GM19324 (cell line): ENCODE data around the gene YTHDF1.

Experiments
- ATAC-seq: cut with Tn5 transposase; IDR thresholded peaks from one replicate; pipeline ENCODE4 v1.9.1; 2021; ENCODE audit warnings: mild to moderate bottlenecking, moderate library complexity; ENCODE audit not compliant: unreplicated experiment, low FRiP score

Gene YTHDF1

GRCh38 chr20:63214514-63214913 lies 1.4 kb downstream of the YTHDF1 start:
- ATAC-seq, result no peak

DNA sequence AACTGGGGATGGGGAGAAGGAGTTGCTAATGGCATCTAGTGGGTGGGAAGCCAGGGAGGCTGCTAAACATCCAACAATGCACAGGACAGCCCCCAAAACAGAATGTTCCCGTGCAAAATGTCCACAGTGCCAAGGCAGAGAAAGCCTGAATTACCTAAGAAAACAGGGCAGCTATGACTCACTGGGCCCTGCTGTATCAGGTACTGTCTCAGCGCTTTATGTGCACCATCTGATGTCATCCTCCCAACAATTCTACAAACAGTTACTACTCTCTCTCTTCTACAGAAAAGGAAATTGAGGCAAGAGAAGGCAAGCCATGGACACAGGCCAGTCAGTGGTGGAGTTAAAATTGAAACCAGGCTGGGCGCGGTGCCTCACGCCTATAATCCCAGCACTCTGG lies 3.1 kb downstream of the YTHDF1 start:
- ATAC-seq, result no peak

DNA sequence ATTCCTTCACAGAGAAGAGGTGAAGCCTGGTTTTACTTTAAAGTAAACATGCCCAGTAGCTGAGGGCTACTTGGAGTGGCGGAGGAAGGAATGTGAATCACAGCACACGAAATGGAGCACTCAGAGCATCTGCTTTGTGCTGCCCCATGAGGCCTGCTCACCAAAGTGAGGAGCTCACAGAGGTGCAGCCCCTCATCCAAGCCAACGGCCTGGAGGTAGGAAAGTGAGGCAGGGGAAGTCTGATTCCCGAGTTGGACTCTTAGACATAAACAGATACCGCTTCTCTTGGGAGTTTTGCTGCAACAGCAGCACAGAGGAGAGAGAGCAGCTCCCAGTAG lies 3.6 kb downstream of the YTHDF1 start:
- ATAC-seq, result no peak

- no peak for ATAC-seq
These were observed 5.8 kb downstream of the YTHDF1 start for GRCh38 chr20:63210011-63210605.

GRCh38 chr20:63208346-63208909 lies 7.5 kb downstream of the YTHDF1 start:
- ATAC-seq, result no peak

DNA sequence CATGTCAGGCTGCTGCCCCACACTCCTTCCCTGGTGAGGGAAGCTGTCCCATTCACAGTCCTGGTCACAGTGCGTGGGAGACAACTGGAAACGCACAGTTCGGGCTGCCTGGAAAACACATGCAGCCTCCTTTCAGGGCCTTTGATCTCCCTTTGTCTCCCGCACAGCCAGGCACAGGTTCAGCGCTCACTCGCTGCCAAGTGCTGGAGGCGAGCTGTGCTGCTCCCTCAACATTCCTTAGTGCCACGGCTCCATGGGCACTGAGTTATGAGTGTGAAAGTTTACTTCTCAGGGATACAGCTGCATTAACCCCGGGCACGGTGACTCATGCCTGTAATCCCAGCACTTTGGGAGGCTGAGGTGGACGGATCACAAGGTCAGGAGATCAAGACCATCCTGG lies 9.1 kb downstream of the YTHDF1 start:
- no peak for ATAC-seq

DNA sequence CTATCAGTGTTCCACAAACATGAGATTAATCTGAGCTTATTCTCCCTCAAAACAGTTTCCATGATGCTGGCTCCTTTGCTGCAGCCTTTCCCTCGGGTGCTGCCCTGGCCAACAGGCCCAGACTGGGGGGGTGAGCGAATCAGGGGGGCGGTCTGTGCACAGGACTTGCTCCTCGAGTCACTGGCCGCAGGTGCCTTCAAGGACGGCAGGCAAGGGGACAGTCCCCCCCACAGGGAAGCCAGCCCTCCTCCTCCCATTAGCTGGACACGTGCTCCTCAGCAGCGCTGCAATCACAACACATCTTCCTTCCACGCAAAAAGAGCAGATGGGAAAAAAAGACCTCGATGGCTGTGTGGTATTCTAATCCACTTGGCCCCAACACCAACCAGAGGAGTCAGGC lies 10.0 kb downstream of the YTHDF1 start:
- no peak for ATAC-seq

DNA sequence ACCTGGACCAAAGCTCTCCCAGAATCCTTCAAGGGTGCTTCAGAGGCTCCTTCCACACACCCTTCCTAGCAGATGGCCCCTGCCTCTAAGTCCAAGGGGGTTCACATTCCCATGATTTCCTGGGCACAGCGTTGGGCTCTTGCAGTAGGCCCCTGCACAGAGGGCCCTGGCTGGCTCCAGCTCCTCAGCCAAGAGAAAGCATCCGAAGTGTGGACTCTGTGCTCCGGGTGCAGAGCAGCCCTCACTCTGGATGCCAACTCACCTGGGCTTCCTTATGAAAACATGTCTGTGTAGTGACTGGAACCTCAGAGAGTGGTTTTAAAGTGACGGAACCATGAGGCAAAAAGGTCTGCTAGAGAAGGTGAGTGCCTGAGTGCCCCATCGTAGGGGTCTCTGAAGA lies 11.6 kb downstream of the YTHDF1 start:
- no peak for ATAC-seq

DNA sequence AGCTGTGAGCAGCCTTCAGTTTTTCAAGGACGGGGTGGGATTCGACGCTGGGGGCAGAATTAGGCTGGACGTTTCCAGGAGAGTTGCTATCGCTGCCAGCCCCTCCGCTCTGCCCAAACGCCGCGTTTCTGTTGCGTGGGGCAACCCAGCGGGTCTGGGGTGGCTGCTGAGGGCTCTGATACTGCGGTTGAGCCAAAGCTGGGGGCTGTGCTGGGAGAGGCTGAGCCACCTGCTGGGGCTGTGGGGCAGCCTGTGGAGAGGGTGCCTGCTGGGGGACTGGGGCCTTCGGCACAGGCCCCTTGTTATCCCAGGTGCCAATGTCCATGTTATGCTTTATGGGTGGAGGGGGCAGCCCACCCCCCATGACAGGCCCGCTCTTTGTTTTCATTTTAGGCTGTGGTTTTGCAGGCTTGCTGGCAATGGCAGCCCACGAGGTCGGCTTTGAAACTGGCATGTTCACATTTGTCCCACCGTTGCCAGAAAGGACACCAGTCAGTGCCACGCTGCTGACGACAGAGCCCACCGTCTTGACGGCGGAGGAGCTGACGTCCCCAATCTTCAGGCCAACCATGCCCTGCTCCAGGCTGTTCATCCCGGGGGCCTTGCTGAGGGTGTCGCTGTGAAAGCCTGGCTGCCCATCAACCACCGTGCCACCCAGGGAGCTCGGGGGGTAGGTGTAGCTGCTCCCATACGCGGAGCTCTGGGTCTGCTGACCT lies 13.0 kb downstream of the YTHDF1 start:
- no peak for ATAC-seq

GRCh38 chr20:63202021-63202420 lies 13.9 kb downstream of the YTHDF1 start:
- no peak for ATAC-seq

DNA sequence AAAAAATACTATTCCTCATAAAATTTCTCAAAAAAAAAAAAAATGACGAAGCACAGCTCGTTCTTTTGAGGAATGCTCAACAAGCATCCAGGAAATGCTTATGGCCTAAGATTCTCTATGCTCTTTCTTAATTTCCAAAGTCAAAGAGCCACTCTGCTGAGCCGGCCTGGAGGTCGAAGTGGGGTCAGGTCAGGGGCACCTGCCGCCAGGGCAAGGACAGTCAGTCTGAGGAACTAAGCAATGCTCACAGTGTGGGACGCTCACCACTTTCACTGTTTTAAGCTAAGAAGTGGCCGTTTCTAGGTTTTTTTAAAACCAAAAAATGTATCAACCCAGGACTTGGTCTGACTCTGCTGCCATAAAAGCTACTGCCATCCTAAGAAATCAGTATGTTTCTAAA lies 17.3 kb downstream of the YTHDF1 start:
- ATAC-seq, result no peak

DNA sequence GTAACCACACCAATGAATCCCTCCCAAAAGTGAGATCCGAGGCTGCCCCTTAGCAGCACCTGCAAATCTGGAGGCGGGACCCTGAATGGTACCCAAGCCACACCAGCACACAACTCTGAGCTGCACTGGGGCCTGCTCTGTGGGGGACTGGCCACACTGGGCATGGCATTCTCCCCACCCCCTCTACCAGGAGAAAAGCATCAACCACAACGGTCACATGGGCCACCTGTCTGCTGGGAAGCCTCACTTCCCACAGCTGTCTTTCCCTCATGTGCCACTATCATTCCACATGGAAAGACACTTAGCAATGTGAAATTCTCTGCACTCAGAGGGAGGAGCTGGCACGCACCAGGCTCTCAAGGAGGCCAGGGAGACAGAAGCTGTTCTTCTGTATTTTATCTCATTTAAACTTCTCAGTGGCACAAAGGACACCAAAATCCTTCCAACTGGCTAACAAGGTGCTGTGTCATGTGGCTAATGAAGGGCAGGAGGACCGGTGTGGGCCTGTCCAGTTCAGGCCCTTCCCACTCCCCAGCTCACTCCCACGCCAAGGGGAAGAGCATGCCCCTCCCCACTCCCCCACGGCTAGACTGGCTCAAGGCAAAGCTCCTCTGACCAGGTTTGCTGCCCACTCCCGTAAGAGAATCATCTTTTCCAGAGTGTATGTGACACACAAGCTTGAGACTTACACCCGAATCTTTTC lies 19.0 kb downstream of the YTHDF1 start:
- no peak for ATAC-seq

DNA sequence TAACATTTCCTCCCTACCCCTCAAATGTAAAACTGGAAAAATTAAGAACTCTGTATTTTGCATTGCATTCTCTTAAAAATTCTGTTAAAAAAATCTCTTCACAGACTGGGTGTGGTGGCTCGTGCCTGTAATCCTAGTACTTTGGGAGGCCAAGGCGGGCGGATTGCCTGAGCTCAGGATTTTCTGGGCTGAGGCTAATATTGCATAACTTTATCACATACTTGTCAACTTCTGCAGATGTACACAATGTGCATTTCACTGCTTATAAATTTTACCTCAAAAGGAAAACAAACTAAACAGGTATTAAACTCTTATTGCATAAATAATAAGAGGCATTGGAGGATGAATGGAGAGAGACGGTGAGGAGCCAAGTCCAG lies 21.1 kb downstream of the YTHDF1 start:
- no peak for ATAC-seq

DNA sequence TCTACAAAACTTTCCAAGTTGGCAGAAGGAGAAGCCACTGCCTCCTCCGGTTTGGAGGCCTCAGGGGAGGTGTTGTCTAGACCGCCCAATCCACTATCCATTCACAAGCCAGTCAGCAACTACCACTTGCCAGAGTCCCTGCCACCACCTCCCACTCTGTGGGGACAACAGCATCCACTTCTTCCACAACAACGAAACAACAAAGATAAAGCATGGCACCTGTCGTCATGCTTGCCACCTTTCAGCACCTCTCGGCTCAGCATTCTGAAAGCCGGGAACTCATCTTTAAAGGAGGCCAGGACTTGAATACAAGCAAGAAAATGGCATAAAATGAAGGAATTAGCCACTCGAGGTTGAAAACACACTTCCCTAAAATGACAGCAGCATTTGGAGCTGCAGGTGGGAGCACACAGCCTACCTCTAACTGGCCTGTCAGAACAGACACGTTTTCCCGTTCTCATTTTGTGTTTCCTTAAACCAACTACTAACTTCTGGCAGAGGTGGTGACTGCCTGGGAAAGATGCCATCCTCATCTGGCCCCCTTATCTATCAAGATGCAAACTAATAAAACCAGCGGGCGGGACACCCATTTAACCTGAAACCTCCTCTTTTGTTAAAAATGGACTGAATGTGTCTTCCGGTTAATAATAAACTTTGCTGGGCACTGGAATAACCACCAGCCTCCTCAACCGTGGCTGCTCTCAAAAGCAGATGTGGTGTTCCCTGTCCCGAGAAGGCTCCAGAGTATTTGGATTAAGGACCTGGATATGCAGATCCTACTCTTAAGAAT lies 21.7 kb downstream of the YTHDF1 start:
- no peak for ATAC-seq

- ATAC-seq, result no peak
These were observed 23.2 kb downstream of the YTHDF1 start for GRCh38 chr20:63192721-63193120.

GRCh38 chr20:63191400-63191799 lies 24.5 kb downstream of the YTHDF1 start:
- ATAC-seq, result no peak

DNA sequence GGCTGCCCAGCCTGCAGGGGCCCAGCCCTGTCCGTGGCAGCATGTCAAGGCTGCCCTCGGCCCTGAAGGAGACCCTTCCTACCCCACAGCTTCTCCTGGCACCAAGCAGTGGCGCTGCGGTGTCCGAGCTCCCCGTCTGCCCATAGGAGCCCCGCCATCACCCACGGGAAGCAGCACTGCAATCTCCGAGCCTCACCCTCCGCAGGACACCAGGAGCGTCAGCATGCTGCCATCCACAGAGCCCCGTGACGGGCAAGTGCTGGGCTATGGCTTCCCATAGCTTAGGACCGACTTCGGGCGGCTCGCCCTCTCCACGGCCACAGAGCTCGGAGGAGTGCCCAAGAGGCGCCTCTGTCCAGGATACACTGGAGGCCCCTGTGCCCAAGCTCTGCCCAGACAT lies 25.1 kb downstream of the YTHDF1 start:
- no peak for ATAC-seq

DNA sequence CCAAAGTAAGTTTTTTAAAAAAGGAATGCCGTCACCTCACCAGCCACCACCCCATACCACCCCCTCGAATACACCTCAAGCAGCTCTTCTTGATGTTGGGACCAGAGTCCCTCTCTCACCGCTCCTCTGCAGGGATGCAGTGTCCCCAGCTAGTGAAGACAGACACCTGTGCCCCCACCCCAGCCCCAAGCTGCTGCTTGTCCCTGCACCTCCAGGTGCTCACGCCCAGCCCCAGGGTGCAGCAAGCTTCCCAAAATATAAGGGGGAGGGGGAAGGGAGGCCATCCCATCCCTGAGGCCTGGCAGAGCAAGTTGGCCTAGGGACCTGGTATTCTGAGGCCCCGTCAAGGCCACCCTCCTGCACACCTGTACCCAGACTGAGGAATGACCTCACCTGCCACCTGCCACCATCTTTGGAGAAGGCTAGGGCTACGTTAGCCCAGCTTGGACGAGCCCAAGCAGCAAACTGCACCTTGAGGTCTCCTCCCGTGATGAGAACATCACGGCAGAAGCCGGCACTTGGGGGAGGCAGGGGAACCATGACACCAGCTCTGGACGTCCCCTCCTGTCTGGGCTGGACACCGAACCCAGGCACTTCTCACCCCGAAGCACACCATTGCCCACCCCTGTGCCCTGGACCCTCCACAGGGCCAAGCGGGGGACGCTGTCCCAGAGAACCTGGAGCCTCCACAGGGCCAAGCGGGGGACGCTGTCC lies 25.9 kb downstream of the YTHDF1 start:
- ATAC-seq, result no peak

DNA sequence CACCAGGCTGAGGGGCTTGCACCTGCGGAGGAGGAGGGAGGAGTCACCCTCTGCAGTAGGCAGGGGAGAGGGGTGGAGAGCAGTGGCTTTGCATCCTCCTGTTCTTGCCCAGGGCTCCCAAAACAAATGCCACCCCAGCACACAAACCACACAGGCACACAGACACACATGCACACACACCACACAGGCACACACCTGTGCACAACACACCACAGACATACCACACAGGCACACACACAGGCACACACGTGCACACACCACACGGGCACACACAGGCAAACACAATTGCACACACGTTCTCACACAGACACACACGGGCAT lies 26.6 kb downstream of the YTHDF1 start:
- ATAC-seq, result no peak

- no peak for ATAC-seq
These were observed 27.1 kb downstream of the YTHDF1 start for GRCh38 chr20:63188641-63189321.
